Retinal pigment epithelial cell (primary cell): ENCODE results near the gene SRM.

Experiments used
- DNase-seq: peaks from one replicate; pipeline ENCODE4 v3.0.0-alpha.2; 2010; ENCODE audit warnings: low read depth
- H3K4me3 ChIP-seq: 2 replicates; pipeline ENCODE4 v1.5.1; 2011; ENCODE audit warnings: mild to moderate bottlenecking, low read length, control low read depth, moderate library complexity
- TF ChIP-seq, protein P1 (sequence below): conservative IDR thresholded peaks from 2 replicates; pipeline ENCODE4 v1.5.1; 2011; ENCODE audit warnings: low read depth, low read length, control low read depth, inconsistent platforms

SRM gene

DNA sequence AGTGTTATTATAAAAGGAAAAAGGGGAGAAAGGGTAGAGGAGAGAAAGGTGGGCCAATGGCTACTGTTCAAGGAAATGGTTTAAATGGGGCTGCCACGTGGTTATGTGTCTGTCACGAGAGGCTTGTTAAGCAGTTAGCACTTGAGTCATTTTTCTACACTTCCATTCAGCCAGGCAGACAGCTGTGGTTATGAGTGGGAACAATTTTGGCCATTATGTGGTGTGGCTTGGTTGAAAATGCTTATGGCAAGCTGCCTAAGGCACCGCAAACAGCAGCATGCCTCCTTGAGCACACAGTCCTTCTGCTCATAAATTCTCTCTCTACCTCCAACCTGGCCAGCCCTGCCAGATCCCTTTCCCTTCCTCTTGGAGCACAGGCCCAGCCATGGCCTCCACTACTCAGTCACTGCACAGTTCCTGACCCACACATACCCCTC lies 3.2 kb upstream of the SRM start:
- H3K4me3 ChIP-seq: no peak overlapping the region
- TF ChIP-seq, protein P1, sequence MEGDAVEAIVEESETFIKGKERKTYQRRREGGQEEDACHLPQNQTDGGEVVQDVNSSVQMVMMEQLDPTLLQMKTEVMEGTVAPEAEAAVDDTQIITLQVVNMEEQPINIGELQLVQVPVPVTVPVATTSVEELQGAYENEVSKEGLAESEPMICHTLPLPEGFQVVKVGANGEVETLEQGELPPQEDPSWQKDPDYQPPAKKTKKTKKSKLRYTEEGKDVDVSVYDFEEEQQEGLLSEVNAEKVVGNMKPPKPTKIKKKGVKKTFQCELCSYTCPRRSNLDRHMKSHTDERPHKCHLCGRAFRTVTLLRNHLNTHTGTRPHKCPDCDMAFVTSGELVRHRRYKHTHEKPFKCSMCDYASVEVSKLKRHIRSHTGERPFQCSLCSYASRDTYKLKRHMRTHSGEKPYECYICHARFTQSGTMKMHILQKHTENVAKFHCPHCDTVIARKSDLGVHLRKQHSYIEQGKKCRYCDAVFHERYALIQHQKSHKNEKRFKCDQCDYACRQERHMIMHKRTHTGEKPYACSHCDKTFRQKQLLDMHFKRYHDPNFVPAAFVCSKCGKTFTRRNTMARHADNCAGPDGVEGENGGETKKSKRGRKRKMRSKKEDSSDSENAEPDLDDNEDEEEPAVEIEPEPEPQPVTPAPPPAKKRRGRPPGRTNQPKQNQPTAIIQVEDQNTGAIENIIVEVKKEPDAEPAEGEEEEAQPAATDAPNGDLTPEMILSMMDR: no peak
- DNase-seq: no peak

DNA sequence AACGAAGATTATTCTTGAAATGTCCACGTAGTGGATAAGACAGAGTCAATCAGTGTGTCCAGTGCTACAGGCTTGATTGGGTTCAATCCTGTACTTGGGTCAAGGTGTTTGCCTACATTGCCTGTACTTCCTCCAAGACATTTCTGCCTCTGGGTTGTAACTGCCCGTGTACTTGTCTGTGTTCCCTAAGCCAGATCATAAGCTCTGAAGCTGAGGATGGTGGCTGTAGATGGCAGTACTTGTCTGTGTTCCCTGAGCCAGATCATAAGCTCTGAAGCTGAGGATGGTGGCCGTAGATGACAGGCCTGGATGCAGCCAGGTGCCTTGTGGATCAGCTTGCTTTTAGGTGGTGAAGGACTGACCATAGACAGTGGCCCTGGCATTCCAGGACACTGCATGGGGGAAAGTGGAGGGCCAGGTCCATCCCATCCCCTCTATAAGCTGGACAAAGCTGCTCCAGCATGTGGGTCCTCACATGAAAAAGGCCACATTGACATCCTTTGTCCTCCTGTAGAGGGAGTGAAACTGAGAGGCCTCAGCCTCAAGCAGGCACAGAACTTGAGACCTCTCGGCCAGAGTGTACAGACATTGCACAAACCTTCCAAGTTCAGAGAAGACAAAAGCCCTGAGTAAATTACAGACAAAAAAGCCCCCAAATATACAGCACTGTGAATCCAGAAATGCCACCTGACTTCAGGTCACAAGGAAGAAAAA lies 2.0 kb upstream of the SRM start:
- H3K4me3 ChIP-seq: no peak overlapping the region
- TF ChIP-seq, protein P1: no peak
- no peak for DNase-seq

DNA sequence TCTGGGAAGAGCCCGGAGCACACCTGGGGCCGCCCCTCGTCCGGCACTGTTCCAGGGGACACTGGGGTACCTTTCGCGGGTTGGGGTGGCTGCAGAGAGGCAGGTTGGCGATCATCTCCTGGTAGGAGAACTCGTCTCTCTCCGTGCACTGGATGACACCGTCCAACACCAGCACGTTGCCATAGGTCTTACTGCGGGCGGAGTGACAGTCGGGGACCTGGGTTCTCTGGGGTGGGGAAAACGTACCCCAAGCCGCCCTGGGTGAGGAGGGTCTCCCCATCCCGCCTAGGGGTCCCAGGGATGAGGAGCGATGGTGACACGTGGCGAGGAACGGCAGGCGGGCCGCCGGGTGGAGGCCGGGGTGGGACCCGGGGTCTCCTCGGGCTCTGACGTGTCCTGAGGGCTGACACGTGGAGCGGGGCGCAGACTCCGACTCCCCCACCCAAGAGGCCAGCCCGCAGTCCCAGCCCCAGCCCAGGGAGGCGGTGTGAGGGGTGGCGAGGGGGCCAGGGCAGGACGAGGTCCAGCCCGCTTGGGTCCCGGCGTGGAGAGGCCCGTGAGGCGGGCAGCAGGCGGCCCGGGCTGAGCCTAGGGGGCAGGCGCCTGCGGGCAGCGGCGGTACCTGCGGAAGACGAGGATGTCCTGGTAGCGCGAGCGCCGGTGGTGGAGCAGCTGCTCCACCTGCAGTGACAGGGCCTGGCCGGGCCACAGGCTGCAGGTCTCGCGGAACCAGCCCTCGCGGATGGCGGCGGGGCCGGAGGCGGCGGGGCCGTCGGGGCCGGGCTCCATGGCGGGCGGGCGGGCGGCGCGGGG lies 457 bp downstream of the SRM start:
- no peak for DNase-seq
- peak overlapping the region; percentile 81 for H3K4me3 ChIP-seq
- TF ChIP-seq, protein P1: no peak

DNA sequence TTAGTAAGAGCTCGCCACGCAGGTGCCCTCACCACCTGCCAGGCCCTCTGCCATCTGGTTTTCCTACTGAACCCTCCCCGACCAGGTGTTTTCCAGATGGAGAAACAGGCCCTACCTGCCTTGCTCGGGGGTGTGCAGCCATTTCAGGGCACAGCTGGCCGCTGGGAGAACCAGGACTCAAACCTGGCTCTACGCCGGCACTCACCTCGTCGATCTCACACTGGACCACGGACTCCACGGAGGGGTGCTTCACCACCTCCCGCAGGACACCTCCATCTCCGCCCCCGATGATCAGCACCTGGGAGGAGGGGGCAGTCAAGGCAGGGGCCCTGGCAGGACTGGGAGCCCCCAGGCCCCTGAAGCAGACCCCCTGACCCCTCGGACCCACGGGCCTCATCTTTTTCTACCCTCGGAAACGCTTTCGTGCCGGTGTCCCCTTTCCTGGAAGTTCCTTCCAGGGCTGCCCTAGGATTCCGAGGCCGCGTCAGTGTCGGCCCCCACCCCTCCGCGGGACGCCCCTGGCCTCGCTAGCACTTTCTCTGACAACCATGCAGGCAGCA lies 1.1 kb downstream of the SRM start:
- H3K4me3 ChIP-seq: peak overlapping the region; percentile 81
- DNase-seq: no peak
- TF ChIP-seq, protein P1: no peak

DNA sequence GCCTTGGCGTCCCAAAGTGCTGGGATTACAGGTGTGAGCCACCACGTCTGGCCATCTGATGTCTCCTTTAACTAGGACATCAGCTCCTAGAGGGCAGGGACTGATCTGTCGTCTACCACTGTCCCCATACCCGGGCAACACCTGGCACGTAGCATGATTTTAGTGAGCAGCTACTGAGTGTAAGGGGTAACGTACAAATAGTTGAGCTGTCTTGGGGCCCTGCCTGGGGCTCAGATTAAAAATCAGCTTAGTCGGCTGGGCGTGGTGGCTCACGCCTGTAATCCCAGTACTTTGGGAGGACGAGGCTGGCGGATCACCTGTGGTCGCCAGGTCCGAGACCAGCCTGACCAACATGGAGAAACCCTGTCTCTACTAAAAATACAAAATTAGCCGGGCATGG lies 1.8 kb downstream of the SRM start:
- no peak overlapping the region for H3K4me3 ChIP-seq
- DNase-seq: no peak
- TF ChIP-seq, protein P1: no peak

DNA sequence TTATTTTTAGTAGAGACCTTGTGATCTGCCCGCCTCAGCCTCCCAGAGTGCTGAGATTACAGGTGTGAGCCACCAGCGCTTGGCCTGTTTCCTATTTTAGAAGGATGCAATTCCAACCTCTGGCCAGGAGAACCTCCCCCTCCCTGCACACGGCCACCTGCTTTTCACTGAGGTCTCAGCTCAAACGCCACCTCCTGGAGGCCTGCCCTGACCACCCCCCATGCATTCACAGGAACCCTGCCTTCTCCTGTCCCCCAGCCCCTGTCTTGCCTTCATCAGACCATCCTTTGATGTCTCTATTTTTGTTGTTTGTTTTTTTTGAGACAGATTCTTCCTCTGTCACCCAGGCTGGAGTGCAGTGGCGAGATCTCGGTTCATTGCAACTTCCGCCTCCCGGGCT lies 2.3 kb downstream of the SRM start:
- no peak for DNase-seq
- TF ChIP-seq, protein P1: no peak
- H3K4me3 ChIP-seq: no peak overlapping the region
